ENCODE measurements around the gene UBE2D1. TPM values are rescaled to one million over a fixed set of nuclear protein-coding genes. Genes with fewer than 3 reads are reported as not detected.

UBE2D1 gene
- total RNA-seq, 3 donors from 2014 or later = 17.2 to 18.4 (median 18.4) TPM

DNA sequence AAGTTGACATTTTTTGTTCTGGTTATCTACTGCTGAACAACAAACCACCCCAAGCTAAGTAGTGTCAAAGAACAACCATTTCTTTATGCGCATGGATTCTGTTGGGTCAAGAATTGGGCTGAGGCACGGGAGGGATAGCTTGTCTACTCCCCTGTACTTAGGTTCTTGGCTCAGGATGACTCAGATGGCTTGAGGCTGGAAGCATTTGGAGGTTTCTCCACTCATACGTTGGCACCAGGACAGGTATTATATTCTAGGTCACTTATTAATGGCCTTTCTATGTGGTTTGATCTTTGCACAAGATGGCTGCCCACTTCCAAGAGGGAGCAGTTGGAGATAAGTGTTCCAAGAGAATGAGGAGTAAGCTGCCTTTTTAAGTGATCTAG is 38.6 kb downstream of the UBE2D1 start:
- Histone ChIP-seq H3K4me3 (no peak overlapping the region), H3K9me3 (no peaks in the 10 kb centered on the region), H3K36me3 (ENCODE audit: low read depth) (no peaks in the 10 kb centered on the region), H3K4me1 (ENCODE audit: low read depth) (no peaks in the 10 kb centered on the region)
- ATAC-seq (no peak), DNase-seq (no peak)
- intact Hi-C loops (cut with DNase I, micrococcal nuclease) = no loop called here
- no peak for TF ChIP-seq CTCF (IDR thresholded peaks at IDR 0.05)

DNA sequence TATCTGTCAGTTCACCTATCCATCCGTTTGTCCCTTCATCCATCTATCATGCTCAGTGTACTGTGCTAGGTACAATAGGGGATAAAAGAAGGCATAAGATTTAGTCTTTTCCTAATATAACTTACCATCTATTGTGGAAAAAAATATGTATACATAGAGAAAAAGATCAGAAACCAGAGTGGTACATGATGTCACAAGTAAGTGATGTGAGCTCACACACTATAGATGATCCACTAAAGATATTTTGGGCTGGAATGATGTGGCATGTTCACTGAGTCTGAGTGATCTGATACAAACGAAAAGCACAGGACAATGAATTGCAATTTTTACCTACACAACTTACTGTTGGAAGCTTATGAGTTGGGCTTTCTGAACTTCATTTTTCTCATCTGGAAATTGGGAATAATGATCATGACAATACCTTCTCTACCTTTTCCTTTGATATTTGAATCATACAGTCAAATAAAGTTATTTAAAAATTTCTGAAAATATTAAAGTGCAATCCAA is 47.7 kb downstream of the UBE2D1 start:
- Histone ChIP-seq H3K36me3 (ENCODE audit: low read depth) (no peaks in the 10 kb centered on the region), H3K9me3 (no peaks in the 10 kb centered on the region), H3K4me1 (ENCODE audit: low read depth) (peaks cover 19% of the 10 kb centered on the region), H3K4me3 (no peak overlapping the region)
- TF ChIP-seq CTCF (IDR thresholded peaks at IDR 0.05) = no peak
- no peak for ATAC-seq
- no peak for DNase-seq
- intact Hi-C loops (cut with DNase I, micrococcal nuclease) = loop anchor here in 1 of 2 donors (10.0 kb wide), 2 partner anchors 48 to 78 kb away; partner anchors contain the start of gene UBE2D1

DNA sequence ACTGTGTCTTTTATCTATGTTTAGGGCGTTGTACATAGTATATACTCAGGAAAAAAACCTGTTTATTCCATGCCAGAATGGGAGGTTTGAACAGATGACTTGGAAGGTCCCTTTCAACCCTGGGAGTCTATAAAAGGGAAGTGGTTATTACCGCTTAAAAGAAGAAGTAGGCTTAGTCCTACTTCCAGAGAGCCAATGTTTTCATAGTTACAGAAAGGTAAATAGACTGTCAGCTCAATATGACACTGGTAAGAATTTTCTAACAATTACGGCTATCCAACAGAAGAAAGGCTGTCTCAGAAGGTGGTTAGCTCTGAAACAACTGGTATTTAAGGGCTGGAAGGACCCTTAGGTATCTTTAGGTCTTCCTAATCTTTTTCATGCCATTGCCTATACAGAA is 49.3 kb downstream of the UBE2D1 start:
- intact Hi-C loops (cut with DNase I, micrococcal nuclease) = loop anchor here in 1 of 2 donors (10.0 kb wide), 2 partner anchors 49 to 79 kb away; partner anchors contain the start of gene UBE2D1
- ATAC-seq (peak; percentile 39), DNase-seq (no peak)
- Histone ChIP-seq H3K9me3 (no peaks in the 10 kb centered on the region), H3K36me3 (ENCODE audit: low read depth) (no peaks in the 10 kb centered on the region), H3K4me1 (ENCODE audit: low read depth) (peaks cover 22% of the 10 kb centered on the region), H3K4me3 (no peak overlapping the region)
- no peak for TF ChIP-seq CTCF (IDR thresholded peaks at IDR 0.05)

DNA sequence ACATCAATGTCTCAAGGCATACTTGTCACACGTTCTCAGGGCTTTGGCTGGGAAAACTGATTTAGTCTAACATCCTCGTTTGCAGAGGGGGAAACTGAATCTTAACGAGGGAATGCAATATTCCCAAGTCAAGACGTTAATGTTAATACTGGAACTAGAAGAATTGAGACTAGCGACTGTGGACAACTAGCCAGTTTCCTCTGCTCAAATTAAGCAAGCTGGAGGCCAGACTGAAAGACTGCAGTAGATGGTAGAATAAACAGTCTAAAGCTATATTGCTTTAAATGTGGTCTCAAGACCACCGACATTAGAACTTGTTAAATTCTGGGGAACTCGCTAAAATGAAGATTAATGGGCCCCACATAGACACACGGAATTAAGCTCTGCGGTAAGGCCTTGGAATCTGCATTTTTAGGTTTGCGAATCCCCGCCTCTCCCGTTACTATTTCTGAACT is 49.8 kb downstream of the UBE2D1 start:
- TF ChIP-seq CTCF (IDR thresholded peaks at IDR 0.05) = no peak
- Histone ChIP-seq H3K4me1 (ENCODE audit: low read depth) (peaks cover 22% of the 10 kb centered on the region), H3K9me3 (no peaks in the 10 kb centered on the region), H3K36me3 (ENCODE audit: low read depth) (no peaks in the 10 kb centered on the region), H3K4me3 (peak overlapping the region; percentile 69)
- DNase-seq = peak in 1 of 3 donors; percentile 4
- no peak for ATAC-seq
- intact Hi-C loops (cut with DNase I, micrococcal nuclease) = loop anchor here in 1 of 2 donors (10.0 kb wide), 2 partner anchors 50 to 80 kb away; partner anchors contain the start of gene UBE2D1

DNA sequence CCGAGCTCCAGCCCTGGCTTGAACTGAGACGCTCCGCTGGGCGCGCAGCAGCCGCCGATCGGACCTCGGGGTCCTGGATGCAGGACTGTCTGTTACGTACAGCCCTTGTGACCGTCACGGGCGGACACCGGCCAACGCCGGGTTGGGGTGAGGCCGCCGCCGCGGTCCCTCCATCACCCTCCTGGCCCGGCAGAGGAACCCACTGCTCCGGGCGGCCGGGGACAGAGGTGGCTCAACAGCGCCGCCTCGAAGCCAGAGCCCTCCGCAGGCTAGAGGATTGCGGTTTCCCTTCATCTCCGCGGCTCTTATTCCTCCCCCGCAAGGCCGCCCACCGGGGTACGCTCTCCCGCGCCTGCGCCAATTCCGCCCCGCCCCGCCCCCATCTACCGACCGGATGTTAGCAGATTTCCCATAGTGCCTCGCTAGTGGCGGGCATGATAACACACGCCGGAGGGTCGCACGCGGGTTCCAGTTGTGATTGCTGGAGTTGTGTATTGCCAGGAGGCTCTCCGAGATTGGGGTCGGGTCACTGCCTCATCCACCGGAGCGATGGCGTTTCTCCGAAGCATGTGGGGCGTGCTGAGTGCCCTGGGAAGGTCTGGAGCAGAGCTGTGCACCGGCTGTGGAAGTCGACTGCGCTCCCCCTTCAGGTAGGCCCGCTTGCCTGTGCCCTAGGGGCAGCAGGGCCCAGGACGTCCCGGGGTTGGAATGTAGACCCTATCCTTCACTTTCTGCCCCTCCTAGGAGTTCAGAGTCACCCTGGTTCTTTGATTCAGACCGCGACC is 50.4 kb downstream of the UBE2D1 start, which contains the start of gene TFAM:
TFAM (plus strand) TSS at position 412 of the 785 bp plus-strand sequence; CDS start at position 550, 138 bp downstream.
- no peak for TF ChIP-seq CTCF (IDR thresholded peaks at IDR 0.05)
- intact Hi-C loops (cut with DNase I, micrococcal nuclease) = loop anchor here in 1 of 2 donors (10.0 kb wide), 2 partner anchors 50 to 80 kb away; partner anchors contain the start of gene UBE2D1
- Histone ChIP-seq H3K4me3 (peak within 1 kb of the TSS; percentile 69), H3K9me3 (no peaks in the 10 kb centered on the region), H3K4me1 (ENCODE audit: low read depth) (peaks cover 22% of the 10 kb centered on the region), H3K36me3 (ENCODE audit: low read depth) (no peaks in the 10 kb centered on the region)
- peak; percentile 98 for ATAC-seq
- peak; percentile 97 to 98 (median 98) for DNase-seq
